Erythroblast (primary cell): ENCODE results near the gene PGBD1.

Experiments
- DNase-seq, 2 experiments: peaks; one replicate each; lab custom pipeline; 2025; lab: John Stamatoyannopoulos, UW
- GATA1 ChIP-seq: IDR thresholded peaks from 2 replicates; pipeline ENCODE4 v1.6.1; 2011; ENCODE audit warnings: low read depth, mild to moderate bottlenecking, control low read depth, low read length, moderate library complexity
- POLR2A ChIP-seq: IDR thresholded peaks from 2 replicates; pipeline ENCODE4 v1.6.1; 2011; ENCODE audit warnings: mild to moderate bottlenecking, low read length

PGBD1 gene

DNA sequence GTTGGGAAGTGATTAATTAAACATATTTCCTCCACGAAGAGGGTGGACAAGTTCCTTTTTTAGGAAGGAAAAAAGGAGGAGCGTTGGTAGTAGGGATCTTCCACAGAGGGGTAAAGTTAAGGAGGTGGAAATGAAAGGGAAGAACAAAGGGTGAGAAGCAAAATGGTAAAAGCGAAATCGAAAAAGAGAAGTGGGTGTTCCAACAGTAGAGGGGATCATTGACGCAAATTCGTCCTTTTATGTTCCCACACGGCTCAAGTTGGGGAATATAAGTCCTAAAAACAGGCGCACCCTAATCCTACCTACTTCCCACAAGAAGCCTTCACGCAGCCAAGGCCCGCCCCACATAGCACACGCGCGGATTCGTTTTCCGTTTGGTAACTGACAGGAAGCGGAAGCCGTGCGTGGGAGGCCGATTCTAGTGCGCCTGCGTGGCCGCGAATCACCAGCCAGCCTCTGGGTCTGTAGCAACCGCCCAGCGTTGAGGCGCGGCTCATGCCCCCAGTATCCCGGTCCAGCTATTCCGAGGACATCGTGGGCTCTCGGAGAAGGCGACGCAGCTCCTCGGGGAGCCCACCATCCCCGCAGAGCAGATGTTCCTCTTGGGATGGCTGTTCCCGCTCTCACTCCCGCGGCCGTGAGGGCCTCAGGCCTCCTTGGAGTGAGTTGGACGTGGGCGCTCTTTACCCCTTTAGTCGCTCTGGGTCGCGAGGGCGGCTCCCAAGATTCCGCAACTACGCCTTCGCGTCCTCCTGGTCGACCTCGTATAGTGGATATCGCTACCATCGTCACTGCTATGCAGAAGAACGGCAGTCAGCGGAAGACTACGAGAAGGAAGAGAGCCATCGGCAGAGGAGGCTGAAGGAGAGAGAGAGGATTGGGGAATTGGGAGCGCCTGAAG, 22.2 kb upstream of the PGBD1 start, which contains the start of gene NKAPL:
Gene NKAPL (plus strand): TSS at position 421 of the 901 bp plus-strand sequence. CDS start 75 bp downstream, at position 496.
- TF ChIP-seq GATA1 (no peak), POLR2A (no peak)
- DNase-seq: peak; percentile 20 to 26

DNA sequence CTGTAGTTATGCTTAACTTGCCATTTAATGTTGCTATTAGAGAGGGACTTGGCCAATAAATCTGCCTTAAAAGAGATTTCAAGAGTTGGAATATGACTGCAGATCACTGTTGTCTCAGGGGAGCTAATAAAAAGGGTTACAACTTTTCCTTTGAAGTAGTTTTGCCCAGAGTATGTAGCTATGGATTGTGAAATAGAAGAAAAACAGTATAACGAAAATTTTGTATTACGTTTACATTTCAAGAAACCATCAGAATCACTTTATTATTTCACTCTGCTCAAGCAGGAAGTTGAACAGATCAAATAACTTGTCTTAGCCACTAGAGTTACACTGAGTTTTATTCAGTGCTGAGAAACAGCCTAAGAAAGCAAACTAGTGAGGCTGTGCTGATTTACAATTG, 17.4 kb upstream of the PGBD1 start:
- DNase-seq: no peak
- TF ChIP-seq POLR2A (no peak), GATA1 (no peak)

DNA sequence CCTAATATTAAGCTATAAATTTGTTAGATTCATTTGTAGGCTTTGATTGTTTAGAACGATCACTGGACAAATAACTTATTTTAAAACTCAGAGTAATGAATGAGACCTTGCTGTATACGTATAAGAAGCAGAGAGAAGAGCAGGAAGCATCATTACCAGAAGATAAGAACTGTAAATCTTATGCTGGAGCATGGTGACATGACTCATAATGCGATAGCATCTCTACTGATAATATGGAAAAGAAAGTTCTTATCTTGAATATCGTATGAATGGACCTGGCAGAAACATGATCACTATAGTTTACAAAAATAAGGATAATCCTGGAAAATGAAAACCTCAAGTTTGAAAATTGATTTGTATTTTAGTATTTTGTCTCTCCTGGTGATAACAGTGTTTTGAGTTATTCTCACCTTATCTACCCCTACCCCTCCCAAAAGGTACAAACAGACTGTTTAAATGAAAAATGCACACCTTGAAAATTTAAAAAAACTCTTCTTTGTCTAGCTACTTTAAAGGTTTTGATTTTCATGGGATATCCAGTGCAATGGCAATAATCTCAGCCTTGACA, 16.5 kb upstream of the PGBD1 start:
- DNase-seq: peak in 1 of 2 experiments; percentile 8
- TF ChIP-seq POLR2A: no peak

- TF ChIP-seq GATA1 (no peak), POLR2A (no peak)
Measured at GRCh38 chr6:28266563-28266961, 14.8 kb upstream of the PGBD1 start.

DNA sequence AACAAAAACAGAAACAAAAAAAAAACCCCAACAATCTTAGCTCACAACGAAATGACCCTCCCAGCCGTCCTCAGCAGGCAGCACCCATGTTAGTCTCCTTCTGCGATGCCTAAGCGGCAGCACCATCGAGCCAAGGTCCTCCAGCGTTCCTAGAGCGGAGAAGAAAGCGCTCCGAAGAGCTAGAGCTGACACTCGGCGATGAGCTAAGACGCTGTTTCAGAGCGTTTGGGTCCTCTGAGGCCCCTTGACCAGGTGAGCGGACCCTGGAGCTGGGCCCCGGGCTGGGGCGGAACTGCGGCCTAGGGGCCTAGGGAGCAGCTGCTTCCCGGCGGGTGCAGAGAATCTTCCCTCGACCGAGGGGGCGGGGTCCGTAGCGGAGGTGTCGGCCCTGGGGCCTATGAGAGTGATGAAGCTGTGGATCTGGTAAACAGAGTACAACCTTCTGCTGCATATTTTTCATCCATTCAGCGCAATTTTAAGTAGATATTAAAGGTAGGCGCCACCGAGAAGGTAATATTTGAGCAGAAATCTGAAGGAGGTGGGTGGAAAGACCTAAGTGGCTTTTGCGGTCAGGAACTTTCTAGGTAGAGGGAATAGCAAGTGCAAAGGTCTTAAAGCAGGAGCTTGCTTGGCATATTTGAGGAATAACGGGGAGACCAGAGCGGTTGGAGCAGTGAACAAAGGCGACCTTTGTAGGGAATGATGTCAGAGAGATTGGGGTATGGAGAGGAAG, 14.2 kb upstream of the PGBD1 start, which contains the start of gene ZSCAN26:
Gene ZSCAN26 (plus strand): TSS at position 182 of the 733 bp plus-strand sequence. CDS start 4,777 bp downstream, outside the sequence.
- peak; percentile 93 for DNase-seq
- no peak for TF ChIP-seq GATA1
- TF ChIP-seq POLR2A: peak; percentile 85

More at GRCh38 chr6:28266563-28266961, 14.8 kb upstream of the PGBD1 start:
- DNase-seq: peak in 1 of 2 experiments; percentile 34

DNA sequence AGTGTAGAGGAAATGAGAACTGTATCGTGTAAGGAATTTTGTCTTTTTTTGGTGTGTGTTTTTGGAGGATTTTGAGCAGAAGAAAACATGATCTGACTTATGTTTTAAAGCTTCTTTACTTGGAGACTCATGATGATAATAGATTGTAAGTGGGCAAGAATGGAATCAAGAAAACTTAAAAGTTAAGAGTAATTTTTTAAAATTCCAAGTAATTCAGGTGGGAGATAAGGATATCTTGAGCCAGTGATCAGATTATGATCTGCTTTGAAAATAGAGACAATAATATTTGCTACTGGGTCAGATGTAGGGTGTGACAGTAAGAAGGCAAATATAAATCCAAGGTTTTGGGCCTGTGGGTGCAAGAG, 13.7 kb upstream of the PGBD1 start:
- no peak for TF ChIP-seq GATA1
- TF ChIP-seq POLR2A: no peak
- DNase-seq: peak in 1 of 2 experiments; percentile 29

GRCh38 chr6:28269492-28269891, 11.9 kb upstream of the PGBD1 start:
- TF ChIP-seq POLR2A (no peak), GATA1 (no peak)
- DNase-seq: peak; percentile 35 to 56

DNA sequence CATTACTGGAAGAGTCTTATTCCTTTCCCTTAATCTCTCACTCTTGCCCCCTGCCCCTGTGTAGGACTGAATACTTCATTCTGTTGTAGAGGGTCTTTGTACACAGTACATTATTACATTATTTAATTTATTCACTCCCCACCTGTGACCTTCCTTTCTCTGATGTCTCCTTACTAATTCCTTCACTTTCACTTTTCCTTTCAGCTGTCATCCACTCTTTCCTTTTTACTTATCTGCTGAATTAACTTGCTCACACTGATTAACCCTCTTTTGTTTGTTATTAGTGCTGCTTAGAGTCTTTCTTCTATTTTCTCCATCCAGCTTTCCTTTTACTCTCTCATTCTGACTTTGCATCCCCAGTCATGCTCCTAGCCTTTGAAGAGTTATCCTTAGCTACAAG, 6.5 kb upstream of the PGBD1 start:
- TF ChIP-seq GATA1 (no peak), POLR2A (no peak)
- peak in 1 of 2 experiments; percentile 7 for DNase-seq

GRCh38 chr6:28277746-28278145, 3.6 kb upstream of the PGBD1 start:
- no peak for TF ChIP-seq GATA1
- TF ChIP-seq POLR2A: peak; percentile 15
- DNase-seq: no peak

GRCh38 chr6:28280595-28281287, 631 bp upstream of the PGBD1 start:
- no peak for TF ChIP-seq POLR2A
- no peak for DNase-seq

- DNase-seq: peak; percentile 57 to 66
- TF ChIP-seq GATA1 (no peak), POLR2A (no peak)
Measured at GRCh38 chr6:28282926-28283325, 1.6 kb downstream of the PGBD1 start.

DNA sequence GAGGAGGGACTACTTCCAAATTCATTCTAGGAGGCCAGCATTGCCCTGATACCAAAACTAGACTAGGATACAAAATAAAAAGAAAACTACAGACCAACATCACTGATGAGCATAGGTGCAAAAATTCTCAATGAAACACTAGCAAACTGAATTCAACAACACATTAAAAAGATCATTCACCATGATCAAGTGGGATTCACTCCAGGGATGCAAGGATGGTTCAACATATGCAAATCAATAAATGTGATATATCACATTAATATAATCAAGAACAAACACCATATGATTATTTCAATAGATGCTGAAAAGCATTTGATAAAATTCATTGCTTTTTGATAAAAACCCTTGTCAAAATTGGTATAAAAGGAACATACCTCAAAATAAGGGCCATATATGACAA, 10.2 kb downstream of the PGBD1 start:
- DNase-seq: no peak
- no peak for TF ChIP-seq POLR2A
- no peak for TF ChIP-seq GATA1

GRCh38 chr6:28295326-28295725, 14.0 kb downstream of the PGBD1 start:
- no peak for DNase-seq
- no peak for TF ChIP-seq GATA1
- no peak for TF ChIP-seq POLR2A
